HepG2 (cell line): ENCODE measurements around the gene KCNQ1OT1. TPM values are rescaled to one million over a fixed set of nuclear protein-coding genes. Genes with fewer than 3 reads are reported as not detected.

Experiments
- CBFB ChIP-seq: sonication (generic); formaldehyde crosslinking; IDR thresholded peaks from 2 replicates; pipeline ENCODE4 v1.4.0; 2020; ENCODE audit warnings: missing genetic modification reagents
- KDM2A ChIP-seq: sonication (generic); formaldehyde crosslinking; IDR thresholded peaks from 2 replicates; pipeline ENCODE4 v1.4.0; 2020; ENCODE audit warnings: low read depth, missing genetic modification reagents, borderline replicate concordance
- NFRKB ChIP-seq: fragments of 450-650 bp; IDR thresholded peaks from 2 replicates; pipeline ENCODE4 v1.6.1; 2017
- NR2F2 ChIP-seq: IDR thresholded peaks from 2 replicates; pipeline ENCODE4 v1.6.1; 2012; ENCODE audit warnings: low read depth, inconsistent platforms, borderline replicate concordance
- PAXIP1 ChIP-seq: sonication (generic); formaldehyde crosslinking; conservative IDR thresholded peaks from 2 replicates; pipeline ENCODE4 v1.4.0; 2020; ENCODE audit warnings: mild to moderate bottlenecking, missing genetic modification reagents, moderate library complexity
- RFXAP ChIP-seq: sonication (generic); formaldehyde crosslinking; IDR thresholded peaks from 2 replicates; pipeline ENCODE4 v1.4.0; 2020; ENCODE audit warnings: missing genetic modification reagents, borderline replicate concordance
- TAF1 ChIP-seq: sonication (generic); formaldehyde crosslinking; IDR thresholded peaks from 2 replicates; pipeline ENCODE4 v1.4.0; 2020; ENCODE audit warnings: missing genetic modification reagents
- TBX2 ChIP-seq: sonication (generic); formaldehyde crosslinking; IDR thresholded peaks from 2 replicates; pipeline ENCODE4 v1.5.0; 2020; ENCODE audit warnings: missing genetic modification reagents, mild to moderate bottlenecking, borderline replicate concordance
- TP53 ChIP-seq: sonication (generic); formaldehyde crosslinking; conservative IDR thresholded peaks from 2 replicates; pipeline ENCODE4 v1.4.0; 2020; ENCODE audit warnings: missing genetic modification reagents
- ZIK1 ChIP-seq: sonication (generic); formaldehyde crosslinking; IDR thresholded peaks from 2 replicates; pipeline ENCODE4 v1.5.0; 2020; ENCODE audit warnings: mild to moderate bottlenecking, low read depth, missing genetic modification reagents, borderline replicate concordance
- ZNF691 ChIP-seq: sonication (generic); formaldehyde crosslinking; IDR thresholded peaks from 2 replicates; pipeline ENCODE4 v1.4.0; 2020; ENCODE audit warnings: missing genetic modification reagents, low read depth, mild to moderate bottlenecking, borderline replicate concordance
- ZNF7 ChIP-seq: IDR thresholded peaks from 2 replicates; pipeline ENCODE4 v1.6.1; 2016; ENCODE audit warnings: missing biosample characterization, missing genetic modification reagents
- ZNF83 ChIP-seq: sonication (generic); formaldehyde crosslinking; IDR thresholded peaks from 2 replicates; pipeline ENCODE4 v1.4.0; 2020; ENCODE audit warnings: missing genetic modification reagents, mild to moderate bottlenecking, borderline replicate concordance
- polyA plus RNA-seq, 8 experiments: library from polyadenylated mRNA; depleted of rRNA in 3 of 8; stranded (reverse) in 7 of 8; unstranded in 1 of 8; fragments of >200 nt; fragmentation: Illumina TruSeq in 4 of 8; extraction: Trizol in 4 of 8; gene quantifications; 2 replicates each; pipeline versions ENCODE4 v1.2.1 to v1.2.3, GENCODE V29; 2011 to 2016; ENCODE audit warnings: low read depth in 4 of 8, missing spikeins in 1 of 8, mixed read lengths in 1 of 8; ENCODE audit not compliant: insufficient read depth in 1 of 8
- total RNA-seq, 5 experiments: library from RNA; depleted of rRNA; stranded (reverse); fragments of >200 nt; fragmentation: Illumina TruSeq; extraction: Trizol; gene quantifications; 2 replicates each; pipeline ENCODE4 v1.2.3, GENCODE V29; 2016; ENCODE audit warnings: low read depth in 1 of 5
- TF ChIP-seq, protein P1 (sequence below), 2 experiments: sonication (generic) in 1 of 2; formaldehyde crosslinking in 1 of 2; IDR thresholded peaks; 2 replicates each; pipeline versions ENCODE4 v1.4.0 to v1.6.1; 2016 to 2020; ENCODE audit warnings: borderline replicate concordance in 1 of 2, low read depth in 1 of 2, mild to moderate bottlenecking in 1 of 2, missing genetic modification reagents in 1 of 2
- TF ChIP-seq, protein P2 (sequence below): sonication (generic); formaldehyde crosslinking; IDR thresholded peaks from 2 replicates; pipeline ENCODE4 v1.4.0; 2020; ENCODE audit warnings: missing genetic modification reagents
- TF ChIP-seq, protein P3 (sequence below): sonication (generic); formaldehyde crosslinking; IDR thresholded peaks from 2 replicates; pipeline ENCODE4 v1.8.0; 2022; ENCODE audit warnings: missing genetic modification reagents, low read depth, mild to moderate bottlenecking, borderline replicate concordance

KCNQ1OT1 gene
- total and polyA plus RNA-seq, 2 of the 13 experiments (the other 11 are each of a cell fraction or from before 2014, with no cell fraction given): 1.3 to 18.9 TPM

GRCh38 chr11:2561696-2562581 is 137.9 kb downstream of the KCNQ1OT1 start (continued):
- TF ChIP-seq ZNF691 (CRISPR knock-in tag) (no peak), TBX2 (CRISPR knock-in tag) (peak; percentile 44; the same call in 1 of the 2 replicates), CBFB (CRISPR knock-in tag) (0 out of 2 replicates have a peak, but pooled peaks have one; percentile 31), NFRKB (no peak), PAXIP1 (CRISPR knock-in tag) (peak; percentile 68), NR2F2 (no peak), KDM2A (peak; percentile 42; the same call in 1 of the 2 replicates), ZIK1 (CRISPR knock-in tag) (0 out of 2 replicates have a peak, but pooled peaks have one; percentile 48), ZNF7 (no peak), TP53 (CRISPR knock-in tag) (no peak), TAF1 (CRISPR knock-in tag) (peak; percentile 55), ZNF83 (CRISPR knock-in tag) (no peak), RFXAP (CRISPR knock-in tag) (no peak)
- TF ChIP-seq, protein P1, sequence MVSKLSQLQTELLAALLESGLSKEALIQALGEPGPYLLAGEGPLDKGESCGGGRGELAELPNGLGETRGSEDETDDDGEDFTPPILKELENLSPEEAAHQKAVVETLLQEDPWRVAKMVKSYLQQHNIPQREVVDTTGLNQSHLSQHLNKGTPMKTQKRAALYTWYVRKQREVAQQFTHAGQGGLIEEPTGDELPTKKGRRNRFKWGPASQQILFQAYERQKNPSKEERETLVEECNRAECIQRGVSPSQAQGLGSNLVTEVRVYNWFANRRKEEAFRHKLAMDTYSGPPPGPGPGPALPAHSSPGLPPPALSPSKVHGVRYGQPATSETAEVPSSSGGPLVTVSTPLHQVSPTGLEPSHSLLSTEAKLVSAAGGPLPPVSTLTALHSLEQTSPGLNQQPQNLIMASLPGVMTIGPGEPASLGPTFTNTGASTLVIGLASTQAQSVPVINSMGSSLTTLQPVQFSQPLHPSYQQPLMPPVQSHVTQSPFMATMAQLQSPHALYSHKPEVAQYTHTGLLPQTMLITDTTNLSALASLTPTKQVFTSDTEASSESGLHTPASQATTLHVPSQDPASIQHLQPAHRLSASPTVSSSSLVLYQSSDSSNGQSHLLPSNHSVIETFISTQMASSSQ (IDR thresholded peaks at IDR 0.05; ENCODE audit: low read depth): no peak
- TF ChIP-seq, protein P1 (CRISPR knock-in tag; IDR thresholded peaks at IDR 0.05; ENCODE audit: borderline replicate concordance): peak; percentile 23; the same call in 1 of the 2 replicates
- TF ChIP-seq, protein P2, sequence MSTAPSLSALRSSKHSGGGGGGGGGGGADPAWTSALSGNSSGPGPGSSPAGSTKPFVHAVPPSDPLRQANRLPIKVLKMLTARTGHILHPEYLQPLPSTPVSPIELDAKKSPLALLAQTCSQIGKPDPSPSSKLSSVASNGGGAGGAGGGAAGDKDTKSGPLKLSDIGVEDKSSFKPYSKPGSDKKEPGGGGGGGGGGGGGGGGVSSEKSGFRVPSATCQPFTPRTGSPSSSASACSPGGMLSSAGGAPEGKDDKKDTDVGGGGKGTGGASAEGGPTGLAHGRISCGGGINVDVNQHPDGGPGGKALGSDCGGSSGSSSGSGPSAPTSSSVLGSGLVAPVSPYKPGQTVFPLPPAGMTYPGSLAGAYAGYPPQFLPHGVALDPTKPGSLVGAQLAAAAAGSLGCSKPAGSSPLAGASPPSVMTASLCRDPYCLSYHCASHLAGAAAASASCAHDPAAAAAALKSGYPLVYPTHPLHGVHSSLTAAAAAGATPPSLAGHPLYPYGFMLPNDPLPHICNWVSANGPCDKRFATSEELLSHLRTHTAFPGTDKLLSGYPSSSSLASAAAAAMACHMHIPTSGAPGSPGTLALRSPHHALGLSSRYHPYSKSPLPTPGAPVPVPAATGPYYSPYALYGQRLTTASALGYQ (CRISPR knock-in tag): no peak; the same call in 1 of the 2 replicates
- TF ChIP-seq, protein P3, sequence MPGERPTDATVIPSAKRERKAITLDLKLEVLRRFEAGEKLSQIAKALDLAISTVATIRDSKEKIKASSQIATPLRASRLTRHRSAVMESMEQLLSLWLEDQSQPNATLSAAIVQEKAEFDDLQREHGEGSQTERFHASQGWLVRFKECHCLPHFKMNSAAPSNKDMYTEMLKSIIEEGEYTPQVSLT (CRISPR knock-in tag): no peak
